HG03045 (cell line): ENCODE measurements around the gene RBM22.

Experiments used
- ATAC-seq: cut with Tn5 transposase; IDR thresholded peaks from one replicate; pipeline ENCODE4 v1.9.1; 2021; ENCODE audit warnings: mild to moderate bottlenecking, moderate library complexity; ENCODE audit not compliant: unreplicated experiment

Gene RBM22

GRCh38 chr5:150672884-150673275 is 28.0 kb downstream of the RBM22 start:
- ATAC-seq = no peak

- ATAC-seq = peak; percentile 58
These were observed 28.5 kb downstream of the RBM22 start for GRCh38 chr5:150672237-150672883.

- ATAC-seq = peak; percentile 13
These were observed 29.2 kb downstream of the RBM22 start for GRCh38 chr5:150671509-150672236.

DNA sequence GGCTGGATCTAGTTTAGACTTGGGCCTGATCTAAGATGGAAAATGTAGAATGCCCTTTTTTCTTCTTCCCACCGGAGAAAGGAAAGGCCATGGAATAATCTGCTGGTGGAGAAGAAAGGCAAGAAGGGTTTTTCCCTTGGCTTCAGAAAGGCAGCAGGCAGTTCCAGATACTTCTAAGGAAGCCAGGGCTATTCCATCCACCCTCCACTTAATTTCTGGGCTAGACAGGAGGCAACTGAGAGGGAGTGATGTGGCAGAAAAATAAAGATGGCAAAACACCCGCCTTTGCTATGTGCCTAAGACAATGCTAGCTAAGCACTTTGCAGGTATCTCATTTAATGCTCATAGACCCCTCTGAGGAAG is 29.9 kb downstream of the RBM22 start:
- ATAC-seq = no peak

DNA sequence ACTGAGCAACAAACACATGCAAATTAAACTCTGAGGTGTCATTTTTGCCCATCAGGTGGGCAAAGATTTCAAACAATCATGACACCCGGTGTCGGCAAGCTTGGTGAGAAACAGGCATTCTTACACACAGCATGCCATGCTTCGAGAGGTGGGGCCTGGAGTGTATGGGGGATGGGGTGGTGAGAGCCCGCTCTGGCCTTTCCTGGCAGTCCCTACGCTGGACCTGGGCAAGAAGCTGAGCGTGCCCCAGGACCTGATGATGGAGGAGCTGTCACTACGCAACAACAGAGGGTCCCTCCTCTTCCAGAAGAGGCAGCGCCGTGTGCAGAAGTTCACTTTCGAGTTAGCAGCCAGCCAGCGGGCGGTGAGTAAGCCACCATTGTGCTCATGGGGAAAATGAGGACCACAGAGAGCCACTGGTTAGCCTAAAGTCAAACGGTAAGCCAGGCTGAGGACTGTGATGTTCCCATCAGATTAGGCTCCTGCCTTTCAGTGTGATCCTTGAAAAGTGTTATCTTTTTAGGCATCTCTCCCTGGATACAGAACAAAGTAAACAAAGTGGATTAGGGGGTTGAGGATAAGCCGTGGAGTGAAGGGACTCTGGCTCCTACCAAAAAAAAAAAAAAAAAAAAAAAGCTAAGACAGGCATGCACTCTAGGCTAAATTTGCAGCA is 30.5 kb downstream of the RBM22 start:
- no peak for ATAC-seq

- ATAC-seq = no peak
These were observed 35.8 kb downstream of the RBM22 start for GRCh38 chr5:150665044-150665443.

- no peak for ATAC-seq
These were observed 36.9 kb downstream of the RBM22 start for GRCh38 chr5:150663936-150664335.

DNA sequence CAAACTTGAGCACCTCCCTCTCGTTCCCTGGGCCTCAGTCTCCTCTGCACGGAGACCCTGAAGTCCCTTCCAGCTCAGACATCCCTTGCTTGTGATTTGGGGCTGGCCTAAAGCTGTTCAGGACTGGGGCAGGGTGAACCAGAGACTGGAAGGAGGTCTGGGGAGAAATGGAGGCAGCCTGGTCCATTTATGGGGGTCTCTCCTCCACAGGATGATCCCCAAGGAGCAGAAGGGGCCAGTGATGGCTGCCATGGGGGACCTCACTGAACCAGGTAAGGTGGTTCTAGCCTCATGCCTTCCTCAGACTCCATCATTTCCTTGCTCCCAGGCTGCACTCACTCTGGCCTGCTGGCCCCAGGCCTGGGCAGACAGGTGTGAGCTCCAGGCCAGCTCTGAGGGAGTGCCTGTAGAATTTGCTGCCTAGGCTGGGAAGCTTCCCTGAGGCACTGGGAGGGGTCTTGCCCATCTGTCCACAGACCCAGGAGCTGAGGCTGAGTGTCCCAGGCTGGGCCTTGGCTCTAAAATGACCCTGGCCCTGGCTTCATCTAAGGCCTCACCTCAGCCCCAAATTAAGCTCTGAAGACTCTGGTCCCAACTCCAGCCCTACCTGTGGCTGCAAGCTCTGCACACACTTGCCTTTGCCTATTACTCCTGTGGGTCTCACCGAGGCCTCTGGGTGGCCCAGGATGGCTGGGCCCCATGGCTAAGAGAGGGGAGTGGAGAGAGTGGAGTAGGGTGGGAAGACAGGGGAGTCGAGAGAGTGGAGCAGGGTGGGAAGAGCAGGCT is 37.9 kb downstream of the RBM22 start:
- no peak for ATAC-seq

- no peak for ATAC-seq
These were observed 38.9 kb downstream of the RBM22 start for GRCh38 chr5:150661821-150662596.

GRCh38 chr5:150661086-150661485 is 39.8 kb downstream of the RBM22 start, which contains the start of gene MYOZ3:
Gene MYOZ3 (plus strand): TSS chr5:150661251. CDS start chr5:150662942, 1,691 bp downstream.
- ATAC-seq = no peak

DNA sequence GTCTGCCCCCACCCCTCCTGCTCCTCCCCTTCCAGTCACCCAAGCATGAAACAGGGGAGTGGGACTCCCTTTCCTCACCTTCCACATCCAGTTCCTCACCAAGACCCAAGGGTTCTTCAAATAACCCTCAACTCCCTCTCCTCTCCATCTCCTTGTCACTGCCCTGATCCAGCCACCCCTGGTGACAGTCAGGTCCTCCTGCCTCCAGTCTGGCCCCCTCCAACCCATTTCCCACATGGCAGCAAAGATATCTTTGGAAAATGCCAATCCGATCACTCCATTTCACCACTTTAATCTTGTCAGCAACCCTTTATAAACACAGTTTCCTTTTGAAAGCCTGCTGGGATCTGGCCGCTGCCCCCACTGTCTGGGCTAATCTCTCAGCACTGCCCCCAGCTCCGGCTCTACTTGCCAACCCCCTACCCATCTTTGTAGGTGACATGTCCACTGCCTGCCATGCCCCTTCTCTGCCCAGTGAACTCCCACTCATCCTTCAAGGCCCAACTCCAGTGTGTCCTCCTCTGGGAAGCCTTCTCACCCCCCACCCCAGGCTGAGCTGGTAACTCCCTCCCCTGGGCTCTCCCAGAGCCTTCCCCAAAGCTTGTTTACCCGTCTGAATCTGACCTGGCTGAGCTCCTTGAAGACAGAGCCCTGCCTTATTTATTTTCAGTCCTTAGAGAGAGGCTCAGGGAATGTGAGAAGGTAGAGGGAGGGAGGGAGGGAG is 40.6 kb downstream of the RBM22 start:
- no peak for ATAC-seq

GRCh38 chr5:150659360-150660107 is 41.3 kb downstream of the RBM22 start:
- ATAC-seq = no peak

- no peak for ATAC-seq
These were observed 42.1 kb downstream of the RBM22 start for GRCh38 chr5:150658699-150659265.

DNA sequence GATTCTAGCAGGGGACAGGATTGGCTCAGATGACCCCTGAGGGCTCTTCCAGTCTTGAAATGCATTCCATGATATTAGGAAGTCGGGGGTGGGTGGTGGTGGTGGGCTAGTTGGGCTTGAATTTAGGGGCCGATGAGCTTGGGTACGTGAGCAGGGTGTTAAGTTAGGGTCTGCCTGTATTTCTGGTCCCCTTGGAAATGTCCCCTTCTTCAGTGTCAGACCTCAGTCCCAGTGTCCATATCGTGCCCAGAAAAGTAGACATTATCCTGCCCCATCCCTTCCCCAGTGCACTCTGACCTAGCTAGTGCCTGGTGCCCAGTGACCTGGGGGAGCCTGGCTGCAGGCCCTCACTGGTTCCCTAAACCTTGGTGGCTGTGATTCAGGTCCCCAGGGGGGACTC is 42.7 kb downstream of the RBM22 start:
- no peak for ATAC-seq

- ATAC-seq = peak; percentile 80
These were observed 44.4 kb downstream of the RBM22 start for GRCh38 chr5:150656191-150657132.

DNA sequence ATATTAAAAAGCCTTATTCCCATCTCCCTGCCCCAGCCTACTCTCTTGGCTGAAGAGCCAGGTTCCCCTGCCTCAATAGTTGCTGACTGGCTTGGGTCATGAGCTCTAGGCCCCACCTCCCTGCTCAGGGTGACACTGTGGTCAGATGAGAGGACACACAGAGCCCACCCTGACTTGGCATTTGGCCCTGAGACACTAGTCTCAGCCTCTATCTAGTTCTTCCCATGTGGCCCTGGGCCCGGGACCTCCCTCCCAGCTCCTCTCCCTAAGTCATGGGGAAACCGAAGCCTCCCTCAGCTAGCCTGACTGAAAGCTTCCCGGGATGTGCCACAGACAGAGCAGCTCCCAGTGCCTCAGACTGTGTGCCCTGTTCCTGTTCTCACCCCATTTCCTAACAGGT is 45.6 kb downstream of the RBM22 start:
- ATAC-seq = no peak

- no peak for ATAC-seq
These were observed 46.9 kb downstream of the RBM22 start for GRCh38 chr5:150653762-150654556.
